H1 (cell line): ENCODE results near the gene HSH2D. TPM values are rescaled to one million over a fixed set of nuclear protein-coding genes. Genes with fewer than 3 reads are reported as not detected.

Experiments
- CREB1 ChIP-seq: IDR thresholded peaks from 2 replicates; pipeline ENCODE4 v1.6.1; 2012; ENCODE audit warnings: inconsistent platforms
- SIRT6 ChIP-seq: IDR thresholded peaks from one replicate; pipeline ENCODE4 v1.7.1; 2012; ENCODE audit warnings: low read length, inconsistent platforms
- SP1 ChIP-seq: IDR thresholded peaks from 2 replicates; pipeline ENCODE4 v1.6.1; 2011; ENCODE audit warnings: low read depth, low read length
- TCF12 ChIP-seq: IDR thresholded peaks from 2 replicates; pipeline ENCODE4 v1.6.1; 2011; ENCODE audit warnings: low read depth, mild to moderate bottlenecking, low read length
- polyA plus RNA-seq, 7 experiments: library from polyadenylated mRNA; depleted of rRNA in 3 of 7; stranded (reverse) in 5 of 7; unstranded in 2 of 7; fragments of >200 nt in 5 of 7; fragments of 200-250 nt in 2 of 7; gene quantifications; 1 replicate in 5 of 7; 2 replicates in 1 of 7; 4 replicates in 1 of 7; pipeline versions ENCODE4 v1.2.1 to v1.2.3, GENCODE V29; 2011 to 2013; ENCODE audit warnings: missing spikeins in 2 of 7, mixed read lengths in 2 of 7
- total RNA-seq: library from RNA; stranded (reverse); fragmentation: NEBNext Ultra II Directional; extraction: Animal tissue kit (Norgen Biotek cat#: 25700); gene quantifications from 2 replicates; pipeline ENCODE4 v1.2.1, GENCODE V29; 2021

Gene HSH2D
- total and polyA plus RNA-seq, 2 of the 8 experiments (the other 6 are each of a cell fraction or from before 2014, with no cell fraction given): 0.67 to 1.6 TPM

DNA sequence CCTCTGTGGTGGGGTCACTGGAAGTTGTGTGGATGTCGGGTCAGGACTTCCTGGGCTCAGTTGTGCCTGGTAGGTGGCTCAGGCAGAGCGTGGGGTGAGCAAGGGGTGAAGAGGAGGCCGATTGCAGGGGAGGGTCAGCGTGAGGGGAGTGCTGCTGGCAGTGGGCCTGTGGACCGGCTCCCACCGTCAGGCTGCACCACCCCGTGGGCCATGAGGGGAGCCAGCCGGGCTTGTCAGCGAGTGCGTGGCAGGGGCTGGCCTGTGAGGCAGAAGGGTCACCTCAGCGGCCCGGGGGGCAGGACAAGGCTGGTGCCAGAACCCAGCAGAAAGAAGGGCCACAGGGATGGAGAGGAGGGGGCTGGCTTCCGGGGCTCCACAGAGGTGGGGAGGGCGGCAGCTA is 18.5 kb upstream of the HSH2D start (continued):
- no peak for TF ChIP-seq SP1
- TF ChIP-seq SIRT6: no peak
- TF ChIP-seq CREB1: no peak
- no peak for TF ChIP-seq TCF12
